ENCODE data around the gene SNX15.
A peak's percentile ranks its signal among the peaks of the same experiment; 100 is the strongest.

The SNX15 gene

DNA sequence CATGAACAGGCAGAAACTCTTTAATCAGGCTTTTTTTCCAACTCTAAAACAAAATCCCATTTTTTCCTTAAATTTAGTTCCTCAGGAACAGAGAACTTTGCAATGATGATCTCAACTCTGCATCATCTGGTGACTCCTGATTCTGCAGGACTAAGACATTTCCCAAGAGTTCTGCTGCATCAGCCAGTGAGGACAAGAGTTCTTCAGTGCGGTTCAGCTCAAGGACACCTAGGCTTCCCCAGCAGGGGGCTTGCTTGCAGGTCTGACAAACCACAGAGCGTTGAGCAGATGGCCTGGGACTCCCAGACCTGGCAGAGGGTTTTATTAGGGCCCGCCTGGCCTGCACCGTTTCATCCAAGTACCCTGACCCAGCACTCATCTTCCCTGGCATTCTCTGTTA, 50.2 kb downstream of the SNX15 start:
- no peak overlapping the region for H3K27ac ChIP-seq (ENCODE audit: low read depth, low read length)
- no peaks in the 10 kb centered on the region for H3K27me3 ChIP-seq (ENCODE audit: control insufficient read depth in 5 of 5, insufficient read depth in 4 of 5, low read length in 5 of 5)
- no peaks in the 10 kb centered on the region for H3K9me3 ChIP-seq (ENCODE audit: control insufficient read depth in 5 of 5, low read length in 5 of 5)
- no peak overlapping the region for H3K9ac ChIP-seq (ENCODE audit: low read length in 5 of 5)
- no peak overlapping the region for H3K4me3 ChIP-seq (ENCODE audit: low read depth in 1 of 5, low read length in 5 of 5)
- H3K36me3 ChIP-seq (ENCODE audit: control insufficient read depth in 5 of 5, insufficient read depth in 5 of 5, low read length in 5 of 5), result no peaks in the 10 kb centered on the region
- no peaks in the 10 kb centered on the region for H3K4me1 ChIP-seq (ENCODE audit: control insufficient read depth in 5 of 5, insufficient read depth in 5 of 5, low read length in 5 of 5)

DNA sequence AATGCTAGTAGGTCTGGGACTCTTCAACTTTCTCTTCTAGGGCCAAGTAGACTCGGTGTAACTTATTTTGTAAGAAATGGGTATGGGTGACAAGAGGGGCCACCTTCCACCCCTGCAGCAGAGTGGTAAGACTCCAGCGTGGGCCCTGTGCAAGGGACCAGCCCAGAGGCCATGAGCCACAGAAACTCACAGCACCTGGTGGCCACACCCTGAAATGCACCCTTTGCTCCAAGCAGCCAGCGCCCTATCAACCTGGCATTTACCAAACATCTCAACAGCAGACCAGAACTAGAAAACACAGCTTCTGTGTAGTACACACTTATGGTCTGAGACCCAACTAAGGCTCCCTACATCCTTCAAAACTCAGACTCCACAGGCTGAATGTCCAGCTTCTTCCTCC, 50.9 kb downstream of the SNX15 start:
- H3K27ac ChIP-seq (ENCODE audit: low read depth, low read length), result no peak overlapping the region
- H3K9ac ChIP-seq (ENCODE audit: low read length in 5 of 5), result no peak overlapping the region
- H3K4me3 ChIP-seq (ENCODE audit: low read depth in 1 of 5, low read length in 5 of 5), result no peak overlapping the region
- H3K36me3 ChIP-seq (ENCODE audit: control insufficient read depth in 5 of 5, insufficient read depth in 5 of 5, low read length in 5 of 5), result no peaks in the 10 kb centered on the region
- H3K4me1 ChIP-seq (ENCODE audit: control insufficient read depth in 5 of 5, insufficient read depth in 5 of 5, low read length in 5 of 5), result peaks cover 0 to under 1% (median under 1%) of the 10 kb centered on the region in 5 donors
- H3K27me3 ChIP-seq (ENCODE audit: control insufficient read depth in 5 of 5, insufficient read depth in 4 of 5, low read length in 5 of 5), result no peaks in the 10 kb centered on the region
- H3K9me3 ChIP-seq (ENCODE audit: control insufficient read depth in 5 of 5, low read length in 5 of 5), result no peaks in the 10 kb centered on the region

DNA sequence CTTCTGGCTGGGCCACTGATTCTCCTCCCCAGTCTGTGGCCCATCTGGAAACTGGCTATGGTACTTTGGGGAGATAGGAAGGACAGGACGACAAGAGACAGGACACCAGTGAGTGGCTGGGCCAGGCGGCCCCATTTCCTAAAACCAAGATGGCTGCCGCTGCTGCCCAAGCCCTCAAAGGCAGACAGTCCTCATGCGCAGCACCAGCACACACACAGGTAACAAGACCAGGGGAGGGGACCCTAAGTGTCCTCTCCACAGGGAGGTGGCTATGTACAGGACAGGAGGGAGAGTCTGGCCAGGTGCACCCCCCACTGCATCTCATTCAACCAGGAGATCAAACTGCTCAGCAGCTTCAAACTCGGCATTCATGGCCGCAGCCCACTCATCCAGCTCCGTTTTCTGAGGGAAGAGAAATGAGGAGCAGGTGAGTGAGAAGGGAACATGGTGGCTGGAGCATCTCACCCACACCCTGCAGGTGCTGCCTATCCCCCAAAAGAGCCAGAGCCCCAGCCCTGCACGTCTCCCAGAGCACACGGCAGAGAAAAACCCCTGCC, 51.6 kb downstream of the SNX15 start:
- H3K27ac ChIP-seq (ENCODE audit: low read depth, low read length), result no peak overlapping the region
- H3K4me3 ChIP-seq (ENCODE audit: low read depth in 1 of 5, low read length in 5 of 5), result no peak overlapping the region
- no peaks in the 10 kb centered on the region for H3K36me3 ChIP-seq (ENCODE audit: control insufficient read depth in 5 of 5, insufficient read depth in 5 of 5, low read length in 5 of 5)
- no peak overlapping the region for H3K9ac ChIP-seq (ENCODE audit: low read length in 5 of 5)
- no peaks in the 10 kb centered on the region for H3K27me3 ChIP-seq (ENCODE audit: control insufficient read depth in 5 of 5, insufficient read depth in 4 of 5, low read length in 5 of 5)
- no peaks in the 10 kb centered on the region for H3K9me3 ChIP-seq (ENCODE audit: control insufficient read depth in 5 of 5, low read length in 5 of 5)
- H3K4me1 ChIP-seq (ENCODE audit: control insufficient read depth in 5 of 5, insufficient read depth in 5 of 5, low read length in 5 of 5), result peaks cover 0 to 8% (median 6%) of the 10 kb centered on the region in 5 donors

DNA sequence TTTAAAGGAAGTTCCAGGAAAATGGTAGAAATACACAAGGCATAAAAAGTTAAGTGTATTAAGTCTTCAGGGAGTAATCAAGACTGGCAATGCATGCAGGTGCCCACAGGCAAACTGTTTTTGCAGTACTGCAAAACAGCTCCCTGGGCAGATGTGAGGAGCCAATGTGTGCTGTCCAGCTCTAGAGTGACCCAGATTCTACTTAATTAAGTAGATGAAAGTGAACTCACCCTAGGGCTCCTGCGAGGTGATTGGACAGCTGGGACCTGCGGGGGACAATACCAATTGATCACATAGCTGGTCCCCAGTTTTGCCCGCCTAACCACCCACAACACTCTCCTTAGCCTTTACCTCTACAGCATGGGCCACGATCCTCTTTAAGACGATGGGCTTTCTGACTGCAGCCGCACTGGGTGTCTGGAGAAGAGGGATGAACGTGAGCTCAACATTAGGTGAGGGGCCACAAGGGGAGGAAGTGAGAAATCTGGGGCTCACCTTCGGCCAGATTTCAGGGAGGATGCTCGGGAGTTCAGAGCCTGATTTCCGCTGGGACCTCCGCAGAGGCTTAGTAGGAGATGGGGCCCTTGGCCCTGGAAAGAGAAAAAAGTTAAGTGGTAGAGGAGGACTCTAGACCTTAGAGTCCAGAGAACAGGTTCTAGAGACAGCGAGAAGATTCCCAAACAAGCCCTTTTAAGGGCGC, 56.0 kb downstream of the SNX15 start:
- Histone ChIP-seq H3K9ac (ENCODE audit: low read length in 5 of 5) (peak overlapping the region in 4 of 5 donors; percentile 71 to 91 (median 82)), H3K9me3 (ENCODE audit: control insufficient read depth in 5 of 5, low read length in 5 of 5) (no peaks in the 10 kb centered on the region), H3K27me3 (ENCODE audit: control insufficient read depth in 5 of 5, insufficient read depth in 4 of 5, low read length in 5 of 5) (no peaks in the 10 kb centered on the region), H3K36me3 (ENCODE audit: control insufficient read depth in 5 of 5, insufficient read depth in 5 of 5, low read length in 5 of 5) (peaks cover 4 to 32% (median 30%) of the 10 kb centered on the region in 5 donors), H3K4me3 (ENCODE audit: low read depth in 1 of 5, low read length in 5 of 5) (peak overlapping the region; percentile 25 to 90 (median 88)), H3K4me1 (ENCODE audit: control insufficient read depth in 5 of 5, insufficient read depth in 5 of 5, low read length in 5 of 5) (peaks cover 6 to 22% (median 18%) of the 10 kb centered on the region in 5 donors), H3K27ac (ENCODE audit: low read depth, low read length) (peak overlapping the region; percentile 78)

DNA sequence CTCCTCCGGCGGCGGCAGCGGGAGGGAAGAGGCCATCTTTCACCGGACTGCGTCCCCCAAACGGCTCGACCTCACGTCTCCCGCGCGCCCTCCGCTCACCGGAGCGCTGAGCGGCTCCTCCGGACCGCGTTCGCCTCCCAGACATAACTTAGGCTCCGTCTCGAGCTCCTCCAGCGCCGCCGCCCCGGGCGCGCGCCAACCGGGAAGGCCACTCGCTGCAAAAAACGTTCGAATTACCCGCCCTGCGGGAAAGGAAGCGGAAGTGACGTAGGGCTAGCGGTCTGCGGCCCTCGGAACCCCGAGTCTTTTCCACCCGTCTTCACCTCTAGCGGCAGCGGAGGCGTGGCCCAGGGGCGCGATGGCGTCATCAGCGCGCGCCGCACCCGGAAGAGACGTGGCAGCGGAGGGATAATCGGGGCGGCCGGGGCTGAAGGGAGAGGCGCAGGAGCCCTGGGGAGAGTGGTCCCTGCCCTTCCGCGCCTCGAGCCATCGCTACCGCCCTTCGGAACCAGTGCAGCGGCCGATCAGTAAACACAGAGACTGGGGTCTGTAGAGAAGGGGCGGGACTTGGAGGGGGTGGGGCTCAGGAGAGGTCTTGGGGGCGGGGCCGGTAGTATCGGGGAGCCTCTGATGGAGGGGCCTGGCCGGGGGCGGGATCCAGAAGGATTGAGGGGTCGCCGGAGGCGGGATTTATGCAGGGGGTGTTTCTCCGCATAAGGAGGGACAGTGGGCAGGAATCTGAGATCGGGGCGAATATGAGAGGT, 56.8 kb downstream of the SNX15 start, which contains the start of the genes CDCA5 and ZFPL1:
Gene CDCA5 (minus strand): TSS at position 207 of the 764 bp plus-strand sequence. CDS start 62 bp downstream, at position 145.
Gene ZFPL1 (plus strand): TSS at position 389 of the 764 bp plus-strand sequence. CDS start 477 bp downstream, outside the sequence.
- Histone ChIP-seq H3K9me3 (ENCODE audit: control insufficient read depth in 5 of 5, low read length in 5 of 5) (no peaks in the 10 kb centered on the region), H3K27ac (ENCODE audit: low read depth, low read length) (peak within 1 kb of the TSS; percentile 78), H3K4me1 (ENCODE audit: control insufficient read depth in 5 of 5, insufficient read depth in 5 of 5, low read length in 5 of 5) (peaks cover 6 to 22% (median 18%) of the 10 kb centered on the region in 5 donors), H3K9ac (ENCODE audit: low read length in 5 of 5) (peak within 1 kb of the TSS; percentile 68 to 91 (median 85)), H3K36me3 (ENCODE audit: control insufficient read depth in 5 of 5, insufficient read depth in 5 of 5, low read length in 5 of 5) (peaks cover 4 to 39% (median 38%) of the 10 kb centered on the region in 5 donors), H3K4me3 (ENCODE audit: low read depth in 1 of 5, low read length in 5 of 5) (peak within 1 kb of the TSS; percentile 88 to 94 (median 89)), H3K27me3 (ENCODE audit: control insufficient read depth in 5 of 5, insufficient read depth in 4 of 5, low read length in 5 of 5) (no peaks in the 10 kb centered on the region)

DNA sequence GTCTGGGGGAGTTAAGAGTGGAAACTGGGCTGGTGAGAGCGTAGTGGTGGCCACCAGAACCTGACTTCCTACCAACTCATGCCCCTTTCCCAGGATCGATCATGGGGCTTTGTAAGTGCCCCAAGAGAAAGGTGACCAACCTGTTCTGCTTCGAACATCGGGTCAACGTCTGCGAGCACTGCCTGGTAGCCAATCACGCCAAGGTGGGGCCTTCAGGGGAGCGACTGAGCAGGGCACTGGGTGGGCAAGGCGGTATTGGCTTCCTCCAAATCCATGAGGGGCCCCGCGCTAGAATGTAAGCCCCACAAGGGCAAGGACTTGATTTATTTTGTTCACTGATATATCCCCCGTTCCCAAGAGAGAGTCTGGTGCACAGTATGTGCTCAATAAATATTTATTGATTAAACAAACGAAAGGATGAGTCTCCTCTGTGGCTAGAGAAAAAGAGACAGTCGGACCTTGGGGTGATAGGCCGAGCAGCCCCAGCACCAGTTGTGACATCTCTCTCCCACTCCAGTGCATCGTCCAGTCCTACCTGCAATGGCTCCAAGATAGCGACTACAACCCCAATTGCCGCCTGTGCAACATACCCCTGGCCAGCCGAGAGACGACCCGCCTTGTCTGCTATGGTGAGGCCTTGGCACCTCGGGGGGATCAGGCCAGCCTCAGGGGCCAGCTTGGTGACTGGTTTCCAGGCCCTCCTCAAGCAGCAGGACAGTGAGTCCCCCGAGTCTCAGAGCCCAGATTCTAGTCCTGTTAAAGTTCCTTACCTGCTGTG, 57.5 kb downstream of the SNX15 start:
- Histone ChIP-seq H3K36me3 (ENCODE audit: control insufficient read depth in 5 of 5, insufficient read depth in 5 of 5, low read length in 5 of 5) (peaks cover 4 to 47% (median 45%) of the 10 kb centered on the region in 5 donors), H3K4me3 (ENCODE audit: low read depth in 1 of 5, low read length in 5 of 5) (peak overlapping the region; percentile 88 to 94 (median 89)), H3K4me1 (ENCODE audit: control insufficient read depth in 5 of 5, insufficient read depth in 5 of 5, low read length in 5 of 5) (peaks cover 6 to 22% (median 18%) of the 10 kb centered on the region in 5 donors), H3K27ac (ENCODE audit: low read depth, low read length) (peak overlapping the region; percentile 78), H3K9me3 (ENCODE audit: control insufficient read depth in 5 of 5, low read length in 5 of 5) (no peaks in the 10 kb centered on the region), H3K9ac (ENCODE audit: low read length in 5 of 5) (peak overlapping the region; percentile 68 to 91 (median 85)), H3K27me3 (ENCODE audit: control insufficient read depth in 5 of 5, insufficient read depth in 4 of 5, low read length in 5 of 5) (no peaks in the 10 kb centered on the region)

DNA sequence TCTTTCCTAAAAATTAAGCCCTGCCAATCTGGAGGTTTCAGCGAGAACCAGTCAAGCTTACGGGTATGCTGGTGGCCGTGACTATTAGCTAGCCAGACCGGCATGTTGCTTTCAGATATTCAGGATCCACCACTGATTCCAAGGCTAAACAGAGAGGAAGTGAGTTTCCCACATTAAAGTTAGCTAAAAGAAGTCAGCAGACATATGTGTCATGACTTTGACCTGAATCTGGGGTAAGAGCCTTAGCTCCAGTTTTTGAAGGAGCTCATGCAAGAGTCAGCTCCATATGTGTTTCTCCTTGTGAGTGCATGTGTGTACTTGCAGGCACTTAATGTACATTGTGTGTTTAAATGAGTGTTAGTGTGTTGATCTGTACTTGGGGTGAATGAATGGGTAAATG, 58.2 kb downstream of the SNX15 start:
- Histone ChIP-seq H3K27ac (ENCODE audit: low read depth, low read length) (no peak overlapping the region), H3K4me3 (ENCODE audit: low read depth in 1 of 5, low read length in 5 of 5) (peak overlapping the region in 1 of 5 donors; percentile 88), H3K27me3 (ENCODE audit: control insufficient read depth in 5 of 5, insufficient read depth in 4 of 5, low read length in 5 of 5) (no peaks in the 10 kb centered on the region), H3K4me1 (ENCODE audit: control insufficient read depth in 5 of 5, insufficient read depth in 5 of 5, low read length in 5 of 5) (peaks cover 6 to 22% (median 18%) of the 10 kb centered on the region in 5 donors), H3K9me3 (ENCODE audit: control insufficient read depth in 5 of 5, low read length in 5 of 5) (no peaks in the 10 kb centered on the region), H3K9ac (ENCODE audit: low read length in 5 of 5) (peak overlapping the region in 1 of 5 donors; percentile 84), H3K36me3 (ENCODE audit: control insufficient read depth in 5 of 5, insufficient read depth in 5 of 5, low read length in 5 of 5) (peaks cover 4 to 49% (median 46%) of the 10 kb centered on the region in 5 donors)

DNA sequence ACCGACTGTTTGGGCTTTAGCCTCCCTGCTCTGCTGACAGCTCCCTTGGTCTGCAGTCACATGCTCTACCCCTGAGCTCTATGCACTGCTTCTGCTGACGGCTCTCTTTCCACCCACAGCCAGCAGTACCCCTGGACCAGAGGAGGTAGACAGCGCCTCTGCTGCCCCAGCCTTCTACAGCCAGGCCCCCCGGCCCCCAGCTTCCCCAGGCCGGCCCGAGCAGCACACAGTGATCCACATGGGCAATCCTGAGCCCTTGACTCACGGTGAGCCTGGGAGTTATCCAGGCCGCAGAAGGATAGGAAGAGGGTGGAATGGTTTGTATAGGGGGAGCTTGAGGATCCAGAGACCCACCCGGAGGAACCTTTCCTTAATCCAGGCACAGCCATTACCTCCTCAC, 59.6 kb downstream of the SNX15 start:
- Histone ChIP-seq H3K9ac (ENCODE audit: low read length in 5 of 5) (peak overlapping the region in 1 of 5 donors; percentile 13), H3K4me1 (ENCODE audit: control insufficient read depth in 5 of 5, insufficient read depth in 5 of 5, low read length in 5 of 5) (peaks cover 6 to 22% (median 18%) of the 10 kb centered on the region in 5 donors), H3K36me3 (ENCODE audit: control insufficient read depth in 5 of 5, insufficient read depth in 5 of 5, low read length in 5 of 5) (peaks cover 4 to 49% (median 46%) of the 10 kb centered on the region in 5 donors), H3K27ac (ENCODE audit: low read depth, low read length) (no peak overlapping the region), H3K4me3 (ENCODE audit: low read depth in 1 of 5, low read length in 5 of 5) (no peak overlapping the region), H3K27me3 (ENCODE audit: control insufficient read depth in 5 of 5, insufficient read depth in 4 of 5, low read length in 5 of 5) (no peaks in the 10 kb centered on the region), H3K9me3 (ENCODE audit: control insufficient read depth in 5 of 5, low read length in 5 of 5) (no peaks in the 10 kb centered on the region)

DNA sequence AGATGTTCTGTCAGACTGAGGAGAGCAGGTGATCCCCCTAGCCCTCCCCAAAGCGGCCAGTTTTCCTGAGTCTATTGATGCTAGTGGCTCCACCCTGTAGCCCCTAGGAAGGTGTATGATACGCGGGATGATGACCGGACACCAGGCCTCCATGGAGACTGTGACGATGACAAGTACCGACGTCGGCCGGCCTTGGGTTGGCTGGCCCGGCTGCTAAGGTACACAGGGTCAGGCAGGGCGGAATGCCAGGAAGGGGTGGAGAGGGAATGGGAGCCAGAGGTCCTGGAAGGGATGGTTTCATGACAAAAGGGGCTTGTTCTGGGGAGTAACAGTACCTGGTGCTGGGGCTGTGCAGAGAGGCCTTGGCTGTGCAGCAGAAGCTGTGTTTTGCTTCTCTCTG, 60.0 kb downstream of the SNX15 start:
- peaks cover 4 to 49% (median 46%) of the 10 kb centered on the region in 5 donors for H3K36me3 ChIP-seq (ENCODE audit: control insufficient read depth in 5 of 5, insufficient read depth in 5 of 5, low read length in 5 of 5)
- peak overlapping the region in 1 of 5 donors; percentile 13 for H3K9ac ChIP-seq (ENCODE audit: low read length in 5 of 5)
- H3K4me3 ChIP-seq (ENCODE audit: low read depth in 1 of 5, low read length in 5 of 5), result no peak overlapping the region
- peaks cover 6 to 22% (median 18%) of the 10 kb centered on the region in 5 donors for H3K4me1 ChIP-seq (ENCODE audit: control insufficient read depth in 5 of 5, insufficient read depth in 5 of 5, low read length in 5 of 5)
- no peaks in the 10 kb centered on the region for H3K9me3 ChIP-seq (ENCODE audit: control insufficient read depth in 5 of 5, low read length in 5 of 5)
- no peaks in the 10 kb centered on the region for H3K27me3 ChIP-seq (ENCODE audit: control insufficient read depth in 5 of 5, insufficient read depth in 4 of 5, low read length in 5 of 5)
- H3K27ac ChIP-seq (ENCODE audit: low read depth, low read length), result no peak overlapping the region

All from subcutaneous abdominal adipose tissue (tissue), 5 donors.